ENCODE results near the gene HS3ST4.
"Not testable (repeated sequence)": the region's sequence is repeated elsewhere in the genome, so short reads cannot be mapped to it uniquely, and the experiment has no call there.

Gene HS3ST4

DNA sequence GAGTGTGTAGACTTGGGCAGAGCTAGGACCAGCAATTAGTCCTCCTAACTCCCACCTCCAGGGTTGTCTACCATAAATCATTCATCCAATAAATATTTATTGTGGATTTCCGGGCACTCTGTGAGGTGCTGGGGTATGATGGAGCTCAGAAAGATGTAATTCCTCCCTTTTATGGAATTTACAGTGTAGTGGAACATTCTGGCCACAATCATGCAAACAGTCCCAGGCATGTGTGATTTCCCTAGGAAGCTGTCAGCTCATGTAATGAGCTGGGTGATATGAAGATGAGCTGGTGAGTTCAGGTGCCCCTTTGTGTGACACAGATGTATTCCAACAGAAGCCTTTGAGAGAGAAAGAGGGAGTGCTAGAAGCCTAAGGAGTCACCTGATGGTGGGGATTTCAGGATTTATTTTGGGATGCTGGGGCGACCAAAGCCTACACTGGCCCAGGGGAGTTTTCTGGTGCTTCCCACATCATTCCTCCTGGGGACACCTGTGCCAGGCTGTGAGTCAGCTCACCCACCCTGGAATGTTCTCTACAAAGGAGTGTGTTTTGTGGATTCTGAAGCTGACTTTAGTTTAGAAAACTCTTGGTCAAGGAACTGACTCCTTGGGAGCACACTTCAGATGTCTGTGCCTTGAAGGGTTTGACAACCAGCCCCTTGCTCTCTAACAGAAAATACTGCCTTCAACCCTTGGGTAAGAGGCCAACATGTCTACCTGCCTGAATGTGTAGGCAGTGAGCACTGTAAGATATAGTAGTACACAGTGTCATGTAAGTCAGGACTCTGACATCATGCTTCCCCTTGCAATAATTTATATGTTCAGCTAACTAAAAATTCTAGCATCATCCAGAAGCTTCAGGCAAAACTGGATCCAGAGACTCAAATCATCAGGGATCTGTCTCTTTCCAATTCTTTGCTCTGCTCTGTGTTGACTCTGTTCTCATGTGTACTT is 42.9 kb downstream of the HS3ST4 start:
- no peak for DNase-seq (ENCODE audit: low spot score)

- DNase-seq (ENCODE audit: low spot score) = no peak
Observed at GRCh38 chr16:25735645-25736044, 43.9 kb downstream of the HS3ST4 start.

DNA sequence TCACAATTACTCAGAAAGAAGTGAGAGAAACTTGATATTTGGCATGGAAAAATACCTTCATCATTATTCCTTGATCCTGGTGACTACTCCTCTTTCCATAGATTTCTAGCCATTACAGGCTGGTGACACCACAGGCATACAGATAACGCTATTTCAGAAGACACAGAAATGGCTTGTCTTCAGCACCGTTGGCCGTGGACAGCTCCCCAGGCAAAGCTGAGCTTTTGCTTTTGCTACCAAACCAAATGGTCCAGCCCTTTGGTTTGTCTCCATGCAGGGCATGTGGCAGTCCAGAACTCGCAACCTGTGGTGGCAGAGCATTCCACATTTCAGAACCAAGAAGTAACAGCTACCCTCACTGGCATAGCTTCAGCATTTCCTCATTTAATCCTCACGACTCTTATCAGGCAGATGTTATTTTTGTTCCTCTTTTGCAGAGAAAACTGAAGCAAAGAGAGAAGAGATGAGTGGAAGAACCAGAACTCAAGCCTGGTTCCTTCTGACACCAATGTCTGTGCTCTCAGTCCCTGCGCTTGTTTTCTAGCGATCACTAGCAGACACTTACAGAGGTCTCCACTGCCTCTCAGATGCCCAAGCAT is 55.5 kb downstream of the HS3ST4 start:
- DNase-seq (ENCODE audit: low spot score) = no peak

GRCh38 chr16:25748092-25748654 is 56.4 kb downstream of the HS3ST4 start:
- DNase-seq (ENCODE audit: low spot score) = no peak

DNA sequence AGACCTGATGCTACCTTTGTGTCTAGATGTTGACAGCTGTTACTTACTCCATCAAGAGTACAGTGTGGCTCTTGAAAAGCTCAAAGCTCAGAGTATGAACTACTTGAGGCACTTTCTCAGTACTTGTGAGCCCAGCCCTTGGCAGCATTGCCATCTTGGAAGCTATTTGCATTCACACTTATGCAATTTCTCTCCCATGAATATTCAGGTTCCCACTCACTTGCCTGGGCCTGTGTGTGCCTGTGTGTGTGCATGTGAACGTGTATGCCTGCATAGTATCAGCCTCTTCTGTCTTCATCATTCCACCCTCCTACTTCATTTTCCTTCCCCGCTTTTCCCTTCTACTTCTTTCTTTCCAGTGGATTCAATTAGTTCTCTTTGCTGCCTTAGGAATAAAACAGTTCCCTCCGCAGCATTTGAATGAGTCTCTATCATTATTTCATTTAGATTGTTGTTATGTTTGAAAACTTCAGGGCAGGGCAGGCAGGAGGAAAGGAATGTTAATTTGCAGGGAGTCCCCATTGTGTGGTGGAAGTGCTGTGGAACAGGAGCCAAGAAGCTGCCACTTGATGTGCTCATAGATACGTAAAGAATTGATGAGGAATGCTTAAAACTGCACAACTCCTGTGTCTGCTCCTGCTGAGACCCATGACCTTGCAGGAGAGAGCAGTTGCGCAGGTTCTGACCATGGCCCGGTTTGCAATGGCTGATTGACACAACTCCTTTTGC is 58.9 kb downstream of the HS3ST4 start:
- no peak for DNase-seq (ENCODE audit: low spot score)

GRCh38 chr16:25751230-25751835 is 59.6 kb downstream of the HS3ST4 start:
- DNase-seq (ENCODE audit: low spot score) = no peak

GRCh38 chr16:25764466-25764865 is 72.7 kb downstream of the HS3ST4 start:
- no peak for DNase-seq (ENCODE audit: low spot score)

DNA sequence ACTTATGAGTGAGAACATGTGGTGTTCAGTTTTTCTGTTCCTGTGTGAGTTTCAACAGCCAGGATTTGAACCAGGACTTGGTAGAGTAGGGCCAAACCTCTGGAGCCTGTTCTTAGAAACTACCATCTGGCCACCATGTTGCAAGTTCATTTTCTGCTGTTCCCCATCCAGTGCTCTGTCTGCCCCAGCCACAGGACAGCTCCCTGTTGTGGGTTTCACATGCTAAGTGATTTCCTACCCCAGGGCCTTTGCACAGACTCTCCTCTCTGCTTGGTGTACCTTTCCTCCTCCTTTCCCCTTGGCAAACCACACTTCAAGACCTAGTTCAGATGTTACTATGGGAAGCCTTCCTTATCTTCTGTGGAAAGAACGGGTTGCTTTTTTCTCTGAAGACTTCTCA is 79.5 kb downstream of the HS3ST4 start:
- no peak for DNase-seq (ENCODE audit: low spot score)

DNA sequence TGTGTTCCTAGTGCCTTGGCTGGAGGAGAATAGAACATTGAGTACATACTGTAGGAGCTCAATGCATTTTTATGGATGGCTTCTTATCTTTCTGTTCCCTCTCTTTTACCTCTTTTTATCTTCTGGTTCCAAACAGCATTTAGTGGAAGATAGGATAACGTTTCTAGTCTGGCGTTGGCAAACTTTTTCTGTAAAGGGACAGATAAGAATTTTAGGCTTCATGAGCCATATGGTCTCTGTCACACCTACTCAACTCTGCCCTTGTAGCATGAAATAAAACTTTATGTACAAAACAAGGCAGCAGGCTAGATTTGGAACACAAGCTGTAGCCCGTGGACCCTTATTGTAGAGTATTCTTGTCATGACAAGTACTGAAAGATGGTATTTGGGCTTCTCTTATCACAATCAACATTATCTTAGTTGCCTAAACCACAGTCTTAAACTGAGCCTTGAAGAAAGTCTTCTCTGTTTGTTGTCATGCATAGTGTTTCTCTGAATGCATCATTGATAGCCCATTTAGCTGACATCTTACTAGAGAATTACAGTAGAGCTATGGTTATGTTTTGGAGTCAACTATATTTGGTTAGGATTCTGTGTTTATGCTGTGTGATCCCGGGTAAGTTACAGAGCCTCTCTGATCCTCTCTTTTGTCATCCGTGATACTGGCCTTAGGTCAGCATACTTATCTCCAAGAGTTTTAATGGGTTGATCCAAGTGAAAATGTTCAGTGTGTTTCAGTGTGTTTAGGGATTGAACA is 80.2 kb downstream of the HS3ST4 start:
- DNase-seq (ENCODE audit: low spot score) = no peak

DNA sequence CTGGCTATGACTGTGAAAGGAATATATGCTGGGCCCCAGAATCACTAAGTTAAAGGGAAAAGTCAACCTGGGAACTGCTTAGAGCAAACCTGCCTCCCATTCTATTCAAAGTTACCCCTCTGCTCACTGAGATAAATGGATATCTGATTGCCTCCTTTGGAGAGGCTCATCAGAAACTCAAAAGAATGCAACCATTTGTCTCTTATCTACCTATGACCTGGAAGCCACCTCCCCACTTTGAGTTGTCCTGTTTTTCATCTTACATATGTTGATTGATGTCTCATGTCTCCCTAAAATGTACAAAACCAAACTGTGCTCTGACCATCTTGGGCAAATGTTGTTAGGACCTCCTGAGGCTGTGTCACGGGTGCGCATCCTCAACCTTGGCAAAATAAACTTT is 84.5 kb downstream of the HS3ST4 start:
- not testable (repeated sequence) for DNase-seq (ENCODE audit: low spot score)

- DNase-seq (ENCODE audit: low spot score) = no peak
Observed at GRCh38 chr16:25783226-25783625, 91.5 kb downstream of the HS3ST4 start.

DNA sequence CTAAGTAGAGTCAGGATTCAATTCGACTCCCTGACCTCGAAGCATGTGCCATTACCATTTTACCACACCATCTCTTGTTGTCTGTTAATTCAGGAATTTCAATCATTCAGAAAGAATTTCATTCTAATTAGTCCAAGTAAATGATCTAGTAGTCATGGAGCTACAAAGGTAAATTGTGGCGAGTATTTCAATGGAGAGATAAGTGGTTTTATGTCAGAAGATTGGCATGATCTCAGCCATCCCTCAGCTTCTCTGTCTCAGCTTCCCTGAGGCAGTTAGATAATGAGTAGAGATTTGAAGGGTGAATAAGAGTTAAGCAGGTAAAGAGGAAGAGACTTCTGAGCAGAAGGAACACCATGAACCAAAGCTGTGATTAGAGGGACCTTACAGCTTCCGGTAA is 93.6 kb downstream of the HS3ST4 start:
- no peak for DNase-seq (ENCODE audit: low spot score)

DNA sequence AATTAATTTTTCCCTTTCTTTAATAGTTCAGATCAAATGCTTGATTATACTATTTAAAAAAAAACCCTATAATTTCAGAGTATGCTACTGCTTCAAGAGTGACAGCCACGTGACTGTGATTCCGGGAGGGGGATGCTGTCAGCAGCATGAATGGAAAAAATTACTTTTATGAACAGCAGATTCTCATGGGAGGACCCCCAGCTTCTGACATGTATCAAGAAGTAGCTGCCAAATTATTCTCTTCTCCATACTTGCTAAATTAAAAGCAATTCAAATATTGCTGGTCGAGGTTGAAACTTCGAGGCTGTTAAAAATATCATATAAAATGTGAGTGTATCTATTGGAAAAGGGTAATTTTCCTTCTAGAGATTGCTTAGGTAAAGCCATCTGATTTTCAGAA is 95.0 kb downstream of the HS3ST4 start:
- no peak for DNase-seq (ENCODE audit: low spot score)

- no peak for DNase-seq (ENCODE audit: low spot score)
Observed at GRCh38 chr16:25788637-25789036, 96.9 kb downstream of the HS3ST4 start.

- no peak for DNase-seq (ENCODE audit: low spot score)
Observed at GRCh38 chr16:25796239-25796638, 104.5 kb downstream of the HS3ST4 start.

GRCh38 chr16:25798065-25798464 is 106.3 kb downstream of the HS3ST4 start:
- DNase-seq (ENCODE audit: low spot score) = no peak

DNA sequence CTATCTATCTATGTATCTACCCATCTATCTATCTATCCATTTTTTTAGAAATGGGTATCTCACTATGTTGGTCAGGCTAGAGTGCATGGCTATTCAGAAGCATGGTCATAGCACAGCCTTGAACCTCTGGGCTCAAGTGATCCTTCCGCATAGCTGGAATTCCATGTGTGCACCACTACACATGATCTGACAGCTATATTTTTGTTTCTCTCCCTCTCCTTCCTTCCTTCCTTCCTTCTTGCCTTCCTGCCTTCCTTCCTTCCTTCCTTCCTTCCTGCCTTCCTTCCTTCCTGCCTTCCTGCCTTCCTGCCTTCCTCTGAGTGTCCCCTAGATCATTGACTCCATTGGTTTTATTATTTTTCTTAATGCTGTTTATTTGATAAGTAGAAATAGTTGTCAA is 108.1 kb downstream of the HS3ST4 start:
- no peak for DNase-seq (ENCODE audit: low spot score)

DNA sequence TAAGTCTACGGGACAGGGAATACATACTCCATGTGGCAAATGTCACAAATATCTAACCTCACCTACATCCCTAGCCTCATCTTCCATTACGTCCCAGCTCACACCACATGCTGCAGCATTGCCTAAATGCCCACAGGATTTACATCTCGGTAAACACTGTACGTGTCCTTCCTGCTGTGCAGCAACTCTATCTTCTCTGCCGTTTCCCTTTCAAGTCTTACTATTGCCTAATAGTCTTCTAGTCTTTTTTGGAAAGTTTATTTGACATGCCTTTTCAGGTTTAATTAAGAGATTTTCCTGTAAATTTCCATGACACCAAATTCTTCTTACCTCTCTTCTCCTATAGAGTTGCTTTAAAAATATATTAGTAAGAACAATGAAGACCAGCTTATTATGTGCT is 120.5 kb downstream of the HS3ST4 start:
- no peak for DNase-seq (ENCODE audit: low spot score)

- no peak for DNase-seq (ENCODE audit: low spot score)
Observed at GRCh38 chr16:25817295-25817694, 125.5 kb downstream of the HS3ST4 start.

GRCh38 chr16:25817876-25818275 is 126.1 kb downstream of the HS3ST4 start:
- DNase-seq (ENCODE audit: low spot score) = no peak

DNA sequence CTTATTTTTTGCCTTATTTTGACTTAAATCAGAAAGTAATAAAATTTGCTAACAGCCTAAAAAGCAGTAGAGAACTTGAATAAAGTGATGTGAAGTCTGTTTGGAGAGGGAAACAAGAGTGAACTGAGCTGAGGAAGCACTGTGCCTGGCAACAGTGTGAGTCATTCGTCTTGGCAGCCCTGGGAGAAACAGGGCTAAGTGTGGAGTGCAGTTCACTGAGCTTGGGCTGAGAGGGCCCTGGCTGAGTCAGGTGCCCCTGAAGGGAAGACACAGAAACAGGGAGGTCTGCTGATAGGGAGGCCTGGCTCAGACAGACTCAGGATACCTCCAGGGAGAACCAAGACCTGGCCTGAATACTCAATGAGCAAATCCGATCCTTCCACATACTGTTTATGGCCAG is 132.1 kb downstream of the HS3ST4 start:
- DNase-seq (ENCODE audit: low spot score) = peak; percentile 11
